IPS-NIHi7 (cell line): Measurements from ENCODE around the gene IL20.

Source experiments
- DNase-seq: peaks from one replicate; pipeline ENCODE4 v3.0.0; 2012; ENCODE audit warnings: mixed read lengths; ENCODE audit errors: extremely low spot score

Gene IL20

GRCh38 chr1:206903687-206904086 is 38.3 kb downstream of the IL20 start:
- no peak for DNase-seq

DNA sequence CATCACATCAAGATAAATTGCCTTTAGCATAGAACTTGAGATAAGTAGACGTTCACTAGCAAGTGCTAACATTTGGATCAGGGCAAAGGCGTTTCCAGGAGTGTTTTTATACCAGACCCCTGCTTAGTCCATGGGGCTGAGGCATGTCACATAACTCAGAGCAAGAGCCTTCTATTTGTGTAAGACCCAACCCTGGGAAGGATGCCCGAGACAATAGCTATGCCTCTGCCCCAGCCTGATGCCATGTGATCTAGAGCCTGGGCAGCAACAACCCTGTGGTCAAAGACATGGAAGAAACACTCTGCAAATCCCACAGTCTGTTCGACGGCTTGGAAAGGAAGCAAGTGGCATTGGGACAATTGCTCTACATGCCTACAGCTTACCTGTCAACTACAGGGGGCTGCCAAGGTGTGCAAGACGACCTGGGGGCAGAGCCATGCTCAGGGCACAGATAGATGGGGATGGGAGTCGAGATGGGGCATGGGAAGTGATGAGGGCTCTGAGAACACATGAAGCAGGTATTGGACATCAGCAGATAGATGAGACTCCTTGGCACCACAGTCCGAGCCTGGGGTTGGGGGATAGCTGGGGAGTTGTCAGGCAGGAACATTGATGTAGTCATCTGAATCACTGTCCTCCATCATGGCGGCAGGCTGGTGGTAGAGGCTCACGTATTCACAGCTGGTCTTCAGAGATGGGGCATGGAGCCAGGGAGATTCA is 39.2 kb downstream of the IL20 start:
- DNase-seq = no peak

DNA sequence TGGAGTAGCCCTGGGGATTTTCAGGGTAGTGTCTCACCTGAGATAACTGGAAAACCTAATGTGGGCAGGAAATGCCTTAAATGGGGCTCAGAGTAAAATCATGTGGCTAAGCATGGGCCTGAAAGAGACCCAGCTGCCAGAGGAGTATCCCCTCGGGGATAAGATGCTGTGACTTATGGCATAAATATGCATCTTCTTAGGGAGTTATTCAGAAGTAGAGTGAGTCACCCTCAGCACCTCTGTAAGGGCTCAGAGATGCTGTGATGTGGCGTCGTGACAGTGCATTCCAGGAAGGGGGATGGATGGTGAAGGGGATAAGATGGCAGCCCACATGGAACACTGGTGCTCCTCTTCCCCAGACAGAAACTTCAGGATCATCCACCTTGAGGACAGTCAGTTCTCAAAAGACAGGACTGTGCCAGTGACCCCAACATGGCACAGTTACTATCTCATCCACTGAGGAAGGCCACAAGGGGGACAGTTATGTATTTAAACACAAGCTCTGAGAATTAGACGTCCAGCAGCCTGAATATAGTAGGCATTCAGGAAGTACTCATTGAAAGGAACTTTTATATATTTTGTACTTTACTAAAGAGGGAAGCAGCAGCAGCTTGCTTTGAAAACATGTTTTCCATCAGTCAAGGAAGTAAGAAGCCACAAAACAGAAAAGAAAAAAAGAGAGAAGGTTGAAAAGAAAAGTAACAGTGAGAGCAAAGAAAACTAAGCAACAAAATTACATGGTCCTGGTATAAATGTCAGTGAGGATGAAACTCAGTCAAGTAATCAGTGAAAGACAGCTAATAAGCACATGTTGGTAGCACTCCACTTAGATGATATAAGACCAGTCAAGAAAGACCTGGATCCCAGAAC is 40.1 kb downstream of the IL20 start:
- no peak for DNase-seq

GRCh38 chr1:206907304-206907991 is 42.0 kb downstream of the IL20 start:
- DNase-seq = peak; percentile 66

- no peak for DNase-seq
These were observed 42.6 kb downstream of the IL20 start for GRCh38 chr1:206908038-206908437.

- peak; percentile 82 for DNase-seq
These were observed 43.9 kb downstream of the IL20 start for GRCh38 chr1:206909161-206909882.

DNA sequence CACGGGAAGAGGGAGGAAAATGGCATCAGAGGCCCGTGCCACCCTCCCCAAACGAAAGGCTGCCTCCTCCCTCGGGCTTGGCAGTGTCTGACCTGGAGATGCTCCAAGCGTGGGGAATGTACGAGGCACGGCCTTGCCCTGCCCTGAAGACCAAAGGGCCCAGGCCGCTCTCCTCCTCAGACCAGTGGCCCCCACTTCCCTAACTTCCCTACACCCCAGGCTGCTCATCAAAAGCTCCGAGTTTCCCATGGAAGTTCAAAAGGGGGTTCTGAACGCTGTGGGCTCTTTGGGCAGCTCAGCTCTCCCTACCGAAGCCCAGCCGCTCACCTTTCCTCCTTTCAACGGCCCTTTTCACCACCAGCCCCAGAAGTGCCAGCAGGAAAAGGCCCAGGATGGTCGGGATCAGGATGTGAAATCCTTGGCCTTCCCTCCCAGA is 44.5 kb downstream of the IL20 start:
- DNase-seq = peak; percentile 26

- DNase-seq = peak; percentile 57
These were observed 45.7 kb downstream of the IL20 start for GRCh38 chr1:206911064-206911663.

- DNase-seq = peak; percentile 83
These were observed 47.1 kb downstream of the IL20 start for GRCh38 chr1:206912445-206913095.

DNA sequence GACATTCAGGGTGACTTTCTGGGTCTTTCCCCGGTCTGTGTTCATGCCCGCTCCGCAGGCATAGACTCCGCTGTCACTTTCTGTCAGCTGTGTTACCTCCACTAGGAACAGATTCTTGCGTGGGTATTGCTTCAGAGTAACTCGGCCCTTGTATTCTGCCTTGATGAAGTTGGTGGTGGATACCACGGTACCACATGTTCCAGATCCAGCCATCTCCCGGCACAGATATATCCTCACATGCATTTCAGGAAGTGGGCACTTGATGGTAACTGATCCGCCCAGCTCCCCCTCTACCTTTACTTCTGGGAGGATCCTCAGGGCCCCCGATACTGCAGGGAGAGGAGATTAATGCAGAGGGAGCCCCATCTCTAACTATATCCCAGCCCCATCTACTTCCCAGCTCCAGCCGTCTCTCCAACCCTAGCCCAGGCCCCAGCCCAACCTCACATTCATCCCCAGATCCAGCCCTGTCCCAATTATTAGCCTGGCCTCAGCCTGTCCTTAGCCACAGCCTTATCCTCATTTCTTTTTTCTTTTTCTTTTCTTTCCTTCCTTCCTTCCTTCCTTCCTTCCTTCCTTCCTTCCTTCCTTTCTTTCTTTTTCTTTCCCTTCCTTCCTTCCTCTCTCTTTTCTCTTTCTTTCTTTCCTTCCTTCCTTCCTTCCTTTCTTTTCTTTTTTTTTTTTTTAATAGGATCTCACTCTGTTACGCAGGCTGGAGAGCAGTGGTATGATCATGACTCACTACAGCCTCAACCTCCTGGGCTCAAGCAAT is 48.5 kb downstream of the IL20 start:
- DNase-seq = no peak

DNA sequence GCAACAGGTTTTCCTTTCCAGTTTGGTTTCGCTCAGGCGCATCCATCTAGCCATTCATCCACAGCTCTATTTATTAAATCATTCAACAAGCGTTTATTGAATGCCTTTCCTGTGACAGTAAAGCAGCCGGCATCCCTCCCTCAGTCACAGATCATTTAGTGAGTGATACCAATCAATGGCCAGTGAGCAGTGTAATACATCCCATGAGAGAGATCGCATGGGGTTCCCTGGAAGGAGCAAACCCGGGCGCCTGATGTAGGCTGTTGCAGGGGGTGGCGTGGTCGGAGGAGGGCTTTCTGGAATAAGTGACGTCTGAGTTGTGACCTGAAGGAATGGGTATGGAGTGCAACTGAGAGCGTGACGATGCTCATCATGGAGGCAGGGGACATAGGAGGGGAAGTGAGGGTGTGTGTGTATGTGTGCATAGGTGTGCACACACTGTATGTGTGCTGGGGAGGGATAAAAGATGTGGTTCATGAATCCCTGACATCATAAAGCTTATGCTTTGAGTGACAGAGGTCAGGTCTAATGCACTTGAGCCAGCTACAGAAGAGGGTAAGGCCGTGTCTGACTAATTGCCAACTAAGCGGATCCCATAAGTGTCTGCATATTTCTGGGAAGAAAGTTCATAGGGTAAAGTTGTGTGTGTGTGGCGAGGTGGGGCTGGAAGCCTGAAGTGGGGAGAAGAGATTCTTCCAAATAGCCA is 49.8 kb downstream of the IL20 start:
- DNase-seq = no peak

DNA sequence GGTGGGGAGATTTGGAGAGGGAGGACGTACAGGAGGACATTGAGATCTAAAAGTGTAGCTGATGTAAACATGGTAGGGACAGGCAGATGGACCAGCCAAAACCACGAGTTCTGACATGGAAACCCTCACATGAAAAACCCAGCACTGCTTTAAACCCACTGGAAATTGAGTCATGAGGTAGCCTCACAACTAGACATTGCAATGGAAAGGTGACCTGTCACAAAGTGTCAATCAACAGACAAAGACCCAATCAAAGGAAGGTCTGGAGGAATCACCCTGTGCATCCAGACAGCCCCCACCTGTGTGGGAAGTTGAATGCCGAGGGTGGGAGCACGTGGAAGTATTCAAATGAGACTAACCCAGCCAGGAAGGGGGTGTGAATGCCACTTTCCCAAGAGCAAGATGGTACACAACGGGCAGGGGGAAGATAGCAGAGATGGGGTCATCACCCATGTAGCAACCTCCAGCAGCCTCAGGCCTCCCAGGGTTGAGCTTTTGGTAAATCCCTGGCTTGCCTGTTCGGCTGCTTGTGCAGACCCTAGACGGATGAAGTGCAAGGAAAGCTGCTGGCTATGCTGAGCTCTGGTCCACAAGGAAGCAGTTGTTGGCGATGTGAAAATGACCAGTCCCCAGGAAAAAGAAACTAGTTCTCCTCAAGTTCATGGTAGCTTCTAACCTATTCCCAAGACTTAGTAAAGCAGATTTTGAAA is 50.7 kb downstream of the IL20 start:
- DNase-seq = no peak

GRCh38 chr1:206918076-206918475 is 52.7 kb downstream of the IL20 start:
- no peak for DNase-seq
